HepG2 (cell line): ENCODE data around the gene VAT1L. TPM values are rescaled to one million over a fixed set of nuclear protein-coding genes. Genes with fewer than 3 reads are reported as not detected.

Source experiments
- ATAC-seq: fragments of 200-7000 bp; cut with Tn5 transposase; 3 replicates; pipeline ENCODE4 v1.9.1; 2020; ENCODE audit warnings: mild to moderate bottlenecking, moderate library complexity
- BruUV-seq: library from RNA; stranded (reverse); fragments of 400-500 nt; replicated peaks from 2 replicates; lab custom pipeline; 2021; lab: Mats Ljungman, UMichigan
- CTCF ChIA-PET: fragments of 300-600 bp; formaldehyde crosslinking; extraction: SDS; loops from one replicate; lab custom pipeline; 2021; ENCODE audit warnings: low total read pairs, inconsistent platforms, low intra/inter-chr PET ratio; lab: Yijun Ruan, JAX
- POLR2A ChIA-PET: fragments of 350-600 bp; sonication (Branson Sonifier 250); formaldehyde crosslinking; loops from one replicate; lab custom pipeline; 2020; ENCODE audit warnings: antibody characterized with exemption, inconsistent platforms; lab: Yijun Ruan, JAX
- DNase-seq: peaks from one replicate; pipeline ENCODE4 v3.0.0-alpha.2; 2015; ENCODE audit warnings: low spot score
- FAIRE-seq: peaks from 3 replicates; lab custom pipeline; 2011; peaks lifted over from hg19 to GRCh38; lab: Jason Lieb, UNC
- H2AFZ ChIP-seq: one replicate; pipeline ENCODE4 v1.6.1; 2011; ENCODE audit warnings: low read length, inconsistent platforms
- H3K27ac ChIP-seq: fragments of 300-600 bp; 3 replicates; pipeline ENCODE4 v1.8.0; 2011; ENCODE audit warnings: mixed run types, mild to moderate bottlenecking, mixed read lengths, low read length, inconsistent platforms; ENCODE audit not compliant: insufficient read depth; ENCODE audit errors: extremely low read length
- H3K27me3 ChIP-seq, 2 experiments: fragments of 200-600 bp in 1 of 2; 2 replicates in 1 of 2; 3 replicates in 1 of 2; pipeline versions ENCODE4 v1.6.0 to v1.8.0; 2011; ENCODE audit warnings: low read length in 2 of 2, mild to moderate bottlenecking in 2 of 2, moderate library complexity in 2 of 2, inconsistent platforms in 1 of 2; ENCODE audit not compliant: insufficient read depth in 2 of 2, control insufficient read depth in 1 of 2
- H3K36me3 ChIP-seq, 2 experiments: fragments of 200-600 bp in 1 of 2; replicated peaks in 1 of 2; 2 replicates in 1 of 2; 3 replicates in 1 of 2; pipeline versions ENCODE4 v1.5.1 to v1.8.0; 2011; ENCODE audit warnings: low read length in 2 of 2, inconsistent platforms in 1 of 2; ENCODE audit not compliant: insufficient read depth in 2 of 2, control insufficient read depth in 1 of 2
- H3K4me1 ChIP-seq: 2 replicates; pipeline ENCODE4 v1.5.1; 2012; ENCODE audit warnings: low read length, inconsistent platforms; ENCODE audit not compliant: insufficient read depth
- H3K4me2 ChIP-seq: 2 replicates; pipeline ENCODE4 v1.6.0; 2011; ENCODE audit warnings: low read depth, low read length, inconsistent platforms
- H3K4me3 ChIP-seq, 3 experiments: fragments of 200-600 bp in 1 of 3; sonication (generic), shearing (Covaris generic) in 1 of 3; replicated peaks in 1 of 3; 2 replicates each; pipeline ENCODE4 v1.5.1; 2011 to 2016; ENCODE audit warnings: low read length in 3 of 3, inconsistent platforms in 2 of 3, low read depth in 2 of 3, mild to moderate bottlenecking in 2 of 3, control low read depth in 1 of 3, mixed read lengths in 1 of 3; ENCODE audit not compliant: insufficient read depth in 1 of 3
- H3K79me2 ChIP-seq: one replicate; pipeline ENCODE4 v1.6.1; 2011; ENCODE audit warnings: low read length, inconsistent platforms; ENCODE audit not compliant: insufficient read depth
- H3K9ac ChIP-seq: 2 replicates; pipeline ENCODE4 v1.6.0; 2011; ENCODE audit warnings: mild to moderate bottlenecking, low read depth, low read length, inconsistent platforms; ENCODE audit not compliant: insufficient read depth
- H3K9me3 ChIP-seq: 2 replicates; pipeline ENCODE4 v1.5.1; 2012; ENCODE audit warnings: mild to moderate bottlenecking, low read length
- H4K20me1 ChIP-seq: 2 replicates; pipeline ENCODE4 v1.6.0; 2011; ENCODE audit warnings: inconsistent platforms, mild to moderate bottlenecking, low read length, moderate library complexity; ENCODE audit not compliant: insufficient read depth
- CREB1 ChIP-seq, 2 experiments: fragments of 450-650 bp in 1 of 2; IDR thresholded peaks; 2 replicates each; pipeline ENCODE4 v1.6.1; 2016 to 2017; ENCODE audit warnings: control low read depth in 1 of 2, mild to moderate bottlenecking in 1 of 2, missing compliant biosample characterization in 1 of 2, missing genetic modification characterization in 1 of 2
- HDAC1 ChIP-seq: sonication (generic); formaldehyde crosslinking; IDR thresholded peaks from 2 replicates; pipeline ENCODE4 v1.5.1; 2020; ENCODE audit warnings: mild to moderate bottlenecking, missing genetic modification reagents
- RAD21 ChIP-seq: fragments of 450-650 bp; formaldehyde crosslinking; IDR thresholded peaks from 2 replicates; pipeline ENCODE4 v1.5.0; 2020; ENCODE audit warnings: mild to moderate bottlenecking
- RXRB ChIP-seq: IDR thresholded peaks from 2 replicates; pipeline ENCODE4 v1.6.1; 2016; ENCODE audit warnings: borderline replicate concordance, missing genetic modification reagents, missing compliant biosample characterization
- XRCC5 ChIP-seq: fragments of 200-400 bp; formaldehyde crosslinking; optimal IDR thresholded peaks from 2 replicates; pipeline ENCODE3; 2017; ENCODE audit warnings: mild to moderate bottlenecking, low read length
- ZMYM2 ChIP-seq: sonication (generic); formaldehyde crosslinking; IDR thresholded peaks from 2 replicates; pipeline ENCODE4 v1.8.0; 2022; ENCODE audit warnings: mild to moderate bottlenecking, missing genetic modification reagents
- ZNF484 ChIP-seq: sonication (generic); formaldehyde crosslinking; IDR thresholded peaks from 2 replicates; pipeline ENCODE4 v1.5.1; 2020; ENCODE audit warnings: mild to moderate bottlenecking, low read depth, missing genetic modification reagents, borderline replicate concordance
- WGBS: methylation state at CpG from one replicate; pipeline ENCODE4 v1.1.6; 2017; ENCODE audit warnings: low lambda C conversion rate; 5-methylcytosine and 5-hydroxymethylcytosine counted together
- in situ Hi-C: cut with HindIII; loops from 2 replicates; pipeline ENCODE4 v1.10.0; 2017; ENCODE audit warnings: low pct_unique_long_range_greater_than_20kb; ENCODE audit not compliant: extremely low pct_ligation_motif_present
- intact Hi-C: fragments of 100-400 bp; cut with micrococcal nuclease; formaldehyde crosslinking; loops from one replicate; pipeline ENCODE4 v1.10.0; 2022; ENCODE audit not compliant: unreplicated experiment
- polyA plus RNA-seq, 8 experiments: library from polyadenylated mRNA; depleted of rRNA in 3 of 8; stranded (reverse) in 7 of 8; unstranded in 1 of 8; fragments of >200 nt; fragmentation: Illumina TruSeq in 4 of 8; extraction: Trizol in 4 of 8; gene quantifications; 2 replicates each; pipeline versions ENCODE4 v1.2.1 to v1.2.3, GENCODE V29; 2011 to 2016; ENCODE audit warnings: low read depth in 4 of 8, missing spikeins in 1 of 8, mixed read lengths in 1 of 8; ENCODE audit not compliant: insufficient read depth in 1 of 8
- total RNA-seq, 5 experiments: library from RNA; depleted of rRNA; stranded (reverse); fragments of >200 nt; fragmentation: Illumina TruSeq; extraction: Trizol; gene quantifications; 2 replicates each; pipeline ENCODE4 v1.2.3, GENCODE V29; 2016; ENCODE audit warnings: low read depth in 1 of 5
- TF ChIP-seq, protein P1 (sequence below): sonication (generic); formaldehyde crosslinking; conservative IDR thresholded peaks from 2 replicates; pipeline ENCODE4 v1.4.0; 2020; ENCODE audit warnings: missing genetic modification reagents
- TF ChIP-seq, protein P2 (sequence below): sonication (generic); formaldehyde crosslinking; IDR thresholded peaks from 2 replicates; pipeline ENCODE4 v1.8.0; 2022; ENCODE audit warnings: missing genetic modification reagents, mild to moderate bottlenecking, borderline replicate concordance

Gene VAT1L
- total and polyA plus RNA-seq, 2 of the 13 experiments (the other 11 are each of a cell fraction or from before 2014, with no cell fraction given) = not detected

DNA sequence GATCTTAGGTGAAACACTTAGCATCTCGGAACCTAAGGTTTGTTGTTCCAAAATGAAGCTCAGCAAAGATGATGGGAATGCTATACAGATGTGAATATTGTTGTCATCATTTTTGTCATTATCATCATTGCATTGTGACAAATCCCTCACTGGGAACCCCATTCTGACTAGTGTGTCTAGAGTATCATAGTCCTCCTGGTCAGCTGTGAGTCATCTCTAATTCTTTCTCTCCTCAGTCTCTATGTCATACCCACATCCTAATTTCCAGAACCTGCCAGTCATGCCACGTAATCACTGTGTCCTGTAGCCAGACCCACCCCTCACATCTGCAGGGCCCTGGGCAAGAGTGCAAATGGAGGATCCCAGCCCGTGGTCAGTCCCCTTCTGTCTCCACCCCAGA is 173.4 kb downstream of the VAT1L start:
- WGBS = 1% methylated on average over 3 of the region's 3 CpGs
- no peaks in the 10 kb centered on the region for H3K79me2 ChIP-seq
- no peak overlapping the region for H3K27ac ChIP-seq
- TF ChIP-seq ZNF484 = no peak
- TF ChIP-seq CREB1 (IDR thresholded peaks at IDR 0.05) = peak; percentile 72
- TF ChIP-seq CREB1 (CRISPR knock-in tag; IDR thresholded peaks at IDR 0.05) = no peak
- no peak for DNase-seq
- no peak overlapping the region for H3K4me3 ChIP-seq
- no peaks in the 10 kb centered on the region for H3K9me3 ChIP-seq
- peaks cover 2 to 31% of the 10 kb centered on the region in 2 experiments; a peak in 3 of 5 replicates for H3K27me3 ChIP-seq
- no peak overlapping the region for H3K9ac ChIP-seq
- H4K20me1 ChIP-seq = no peaks in the 10 kb centered on the region
- H3K4me1 ChIP-seq = no peaks in the 10 kb centered on the region
- no peak overlapping the region for H3K4me2 ChIP-seq
- intact Hi-C loops (no loop called here), in situ Hi-C loops (loop anchor here (25.0 kb wide), 2 partner anchors 175 to 725 kb away; partner anchors contain the start of gene VAT1L)
- no peaks in the 10 kb centered on the region for H3K36me3 ChIP-seq
- H2AFZ ChIP-seq = no peak overlapping the region
- ChIA-PET CTCF (no interaction called here), POLR2A (no interaction called here)
- no peak for FAIRE-seq
- BruUV-seq = no TSS peak
- ATAC-seq = no peak

DNA sequence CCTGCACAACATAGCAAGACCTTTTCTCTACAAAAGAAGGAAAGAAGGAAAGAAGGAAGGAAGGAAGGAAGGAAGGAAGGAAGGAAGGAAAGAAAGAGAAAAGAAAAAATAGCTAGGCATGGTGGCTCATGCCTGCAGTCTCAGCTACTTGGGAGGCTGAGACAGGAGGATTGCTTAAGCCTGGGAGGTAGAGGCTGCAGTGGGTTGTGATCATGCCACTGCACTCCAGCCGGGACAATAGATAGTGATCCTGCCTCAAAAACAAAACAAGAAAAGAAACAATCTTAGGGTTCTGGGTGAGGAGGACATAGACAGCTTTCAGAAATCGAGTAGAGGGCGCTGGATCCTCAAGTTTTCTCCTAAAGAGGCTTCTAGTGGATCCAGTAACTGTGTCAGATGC is 174.3 kb downstream of the VAT1L start:
- no peak overlapping the region for H3K9ac ChIP-seq
- WGBS = 7% methylated on average over 3 of the region's 3 CpGs
- no peaks in the 10 kb centered on the region for H3K79me2 ChIP-seq
- no peaks in the 10 kb centered on the region for H3K9me3 ChIP-seq
- intact Hi-C loops (no loop called here), in situ Hi-C loops (loop anchor here (25.0 kb wide), 2 partner anchors 175 to 725 kb away; partner anchors contain the start of gene VAT1L)
- no peaks in the 10 kb centered on the region for H3K36me3 ChIP-seq
- H3K4me3 ChIP-seq = no peak overlapping the region
- no peak for FAIRE-seq
- POLR2A ChIA-PET = no interaction called here
- DNase-seq = no peak
- no peak for ATAC-seq
- TF ChIP-seq, protein P1, sequence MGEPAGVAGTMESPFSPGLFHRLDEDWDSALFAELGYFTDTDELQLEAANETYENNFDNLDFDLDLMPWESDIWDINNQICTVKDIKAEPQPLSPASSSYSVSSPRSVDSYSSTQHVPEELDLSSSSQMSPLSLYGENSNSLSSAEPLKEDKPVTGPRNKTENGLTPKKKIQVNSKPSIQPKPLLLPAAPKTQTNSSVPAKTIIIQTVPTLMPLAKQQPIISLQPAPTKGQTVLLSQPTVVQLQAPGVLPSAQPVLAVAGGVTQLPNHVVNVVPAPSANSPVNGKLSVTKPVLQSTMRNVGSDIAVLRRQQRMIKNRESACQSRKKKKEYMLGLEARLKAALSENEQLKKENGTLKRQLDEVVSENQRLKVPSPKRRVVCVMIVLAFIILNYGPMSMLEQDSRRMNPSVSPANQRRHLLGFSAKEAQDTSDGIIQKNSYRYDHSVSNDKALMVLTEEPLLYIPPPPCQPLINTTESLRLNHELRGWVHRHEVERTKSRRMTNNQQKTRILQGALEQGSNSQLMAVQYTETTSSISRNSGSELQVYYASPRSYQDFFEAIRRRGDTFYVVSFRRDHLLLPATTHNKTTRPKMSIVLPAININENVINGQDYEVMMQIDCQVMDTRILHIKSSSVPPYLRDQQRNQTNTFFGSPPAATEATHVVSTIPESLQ (CRISPR knock-in tag) = no peak
- no peak for TF ChIP-seq XRCC5
- TF ChIP-seq, protein P2, sequence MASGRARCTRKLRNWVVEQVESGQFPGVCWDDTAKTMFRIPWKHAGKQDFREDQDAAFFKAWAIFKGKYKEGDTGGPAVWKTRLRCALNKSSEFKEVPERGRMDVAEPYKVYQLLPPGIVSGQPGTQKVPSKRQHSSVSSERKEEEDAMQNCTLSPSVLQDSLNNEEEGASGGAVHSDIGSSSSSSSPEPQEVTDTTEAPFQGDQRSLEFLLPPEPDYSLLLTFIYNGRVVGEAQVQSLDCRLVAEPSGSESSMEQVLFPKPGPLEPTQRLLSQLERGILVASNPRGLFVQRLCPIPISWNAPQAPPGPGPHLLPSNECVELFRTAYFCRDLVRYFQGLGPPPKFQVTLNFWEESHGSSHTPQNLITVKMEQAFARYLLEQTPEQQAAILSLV (CRISPR knock-in tag) = no peak
- TF ChIP-seq HDAC1 = no peak
- TF ChIP-seq ZMYM2 = no peak
- TF ChIP-seq RAD21 = no peak
- no peak for TF ChIP-seq RXRB
- TF ChIP-seq, all 625 proteins: peak for 0
- Histone ChIP-seq H3K27me3 (peaks cover 2 to 33% of the 10 kb centered on the region in 2 experiments; a peak in 3 of 5 replicates), H3K4me1 (no peaks in the 10 kb centered on the region), H3K27ac (no peak overlapping the region), H2AFZ (no peak overlapping the region), H4K20me1 (no peaks in the 10 kb centered on the region), H3K4me2 (no peak overlapping the region)
- CTCF ChIA-PET = no interaction called here
- no TSS peak for BruUV-seq
